GM21786 (cell line): ENCODE results near the gene EIPR1.
"Not testable (repeated sequence)": the region's sequence is repeated elsewhere in the genome, so short reads cannot be mapped to it uniquely, and the experiment has no call there.

Source experiments
- ATAC-seq: cut with Tn5 transposase; IDR thresholded peaks from one replicate; pipeline ENCODE4 v1.9.1; 2021; ENCODE audit not compliant: unreplicated experiment

EIPR1 gene

DNA sequence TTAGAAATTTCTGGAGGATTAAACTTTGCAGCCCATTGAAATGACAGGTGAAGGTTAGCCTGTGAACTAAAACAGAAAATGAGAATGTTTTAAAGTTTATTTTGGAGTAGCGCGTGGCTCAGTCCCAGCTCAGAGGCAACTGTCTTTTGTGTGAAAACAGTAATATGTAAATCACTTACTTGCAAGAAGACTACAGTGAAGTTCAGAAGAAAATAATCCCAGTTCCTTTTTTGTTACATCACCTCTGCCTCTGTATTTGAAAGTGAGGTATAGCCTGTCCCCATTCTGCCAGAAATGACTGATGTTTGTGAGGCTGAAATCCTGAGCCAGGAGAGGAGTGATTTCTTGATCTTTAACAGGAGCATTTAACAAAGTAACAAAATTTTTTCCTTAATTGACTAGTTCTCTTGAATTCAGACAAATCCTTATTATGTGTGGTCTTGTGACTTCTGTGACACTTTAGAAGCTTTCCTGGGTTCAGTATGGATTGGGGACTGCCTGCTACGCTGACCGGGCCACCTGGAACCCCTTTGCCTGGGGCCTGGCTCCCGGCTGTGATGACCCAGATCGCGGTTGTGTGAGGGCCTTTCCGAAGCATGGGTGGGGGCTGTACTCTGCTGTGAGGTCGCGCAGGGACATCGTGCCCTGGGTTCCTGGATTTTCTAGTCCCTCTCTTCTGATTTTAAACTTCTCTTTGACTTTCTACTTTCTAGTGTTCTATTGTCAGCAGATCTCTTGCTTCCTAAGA is 26.1 kb upstream of the EIPR1 start:
- ATAC-seq: peak; percentile 100

DNA sequence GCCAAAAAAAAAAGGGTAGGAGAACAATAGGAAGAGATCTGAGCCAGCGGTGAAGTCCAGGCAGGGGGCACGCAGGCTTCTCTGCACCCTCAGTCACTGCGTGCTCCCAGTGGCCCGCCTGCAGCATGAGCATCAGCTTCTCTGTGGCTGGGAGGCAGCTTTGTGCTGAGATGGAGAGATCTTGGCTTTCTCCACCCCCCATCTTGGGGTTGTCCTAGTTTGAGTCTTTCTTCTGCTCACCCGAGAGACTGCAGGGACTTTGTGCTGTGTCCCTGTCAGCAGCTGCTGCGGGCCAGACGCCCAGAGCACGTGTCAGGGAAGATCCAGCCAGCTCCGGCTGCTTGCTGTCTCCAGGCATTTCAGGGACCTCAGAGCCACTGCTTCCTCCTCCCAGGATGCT is 22.2 kb upstream of the EIPR1 start:
- no peak for ATAC-seq

DNA sequence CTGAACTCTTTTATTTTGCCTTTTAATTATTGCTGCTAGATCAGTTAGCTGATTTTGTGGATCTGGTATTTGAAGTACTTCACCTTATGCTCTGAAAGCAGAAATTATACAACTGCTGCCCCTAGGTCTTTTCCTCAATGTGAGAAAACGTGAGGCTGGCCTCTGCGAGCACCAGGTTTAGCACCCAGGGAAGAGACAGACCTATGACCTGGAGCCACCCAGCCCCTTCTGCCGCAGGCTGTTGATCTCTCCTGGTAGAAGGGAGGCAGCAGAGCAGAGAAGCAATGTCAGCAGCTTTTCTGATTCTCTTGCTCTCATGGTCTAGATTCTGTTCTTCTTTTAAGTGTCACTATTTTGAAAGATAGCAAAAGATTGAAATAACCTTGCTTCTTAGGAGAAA is 21.8 kb upstream of the EIPR1 start:
- no peak for ATAC-seq

DNA sequence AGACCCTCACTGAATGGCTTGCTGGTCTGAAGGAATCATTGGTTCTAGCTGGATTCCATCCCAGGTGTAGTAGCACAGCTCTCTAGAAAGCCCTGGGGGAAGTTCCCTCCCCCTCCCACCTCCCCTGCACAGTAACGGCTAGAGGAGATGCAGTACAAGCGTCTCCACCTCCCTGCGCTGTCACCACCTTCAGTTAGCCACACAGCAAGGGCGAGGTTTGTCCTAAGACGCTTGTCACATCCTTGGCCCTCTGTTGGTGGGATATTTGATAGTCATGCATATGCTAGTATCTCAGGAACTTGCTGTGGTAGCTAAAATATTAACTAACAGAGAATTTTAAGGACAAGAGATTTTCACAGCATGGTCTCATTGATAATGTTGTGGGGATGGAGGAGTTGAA is 21.2 kb upstream of the EIPR1 start:
- ATAC-seq: no peak

- ATAC-seq: peak; percentile 69
These were observed 19.4 kb upstream of the EIPR1 start for GRCh38 chr2:3396920-3397559.

GRCh38 chr2:3392216-3392615 is 14.6 kb upstream of the EIPR1 start:
- no peak for ATAC-seq

GRCh38 chr2:3390041-3390440 is 12.4 kb upstream of the EIPR1 start:
- ATAC-seq: no peak

DNA sequence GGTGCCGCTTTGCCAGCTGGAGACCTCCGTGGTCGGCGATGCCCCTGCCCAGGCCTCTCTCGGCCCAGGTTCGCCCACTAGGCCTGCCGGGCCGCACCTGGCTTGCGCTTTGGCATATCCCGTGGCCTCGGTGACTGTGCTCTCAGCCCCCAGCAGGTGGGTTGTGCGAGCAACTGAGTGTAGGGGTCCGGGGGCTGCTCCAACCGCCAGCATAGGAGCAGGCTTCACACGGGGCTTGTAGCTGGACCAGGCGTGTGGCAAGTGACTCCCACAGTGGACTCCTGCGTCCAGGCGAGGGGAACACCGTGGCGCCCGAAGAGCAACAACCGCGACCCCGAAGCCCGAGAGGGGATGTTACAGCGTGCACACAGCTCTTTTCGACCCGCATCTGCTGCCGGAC is 11.6 kb upstream of the EIPR1 start:
- no peak for ATAC-seq

DNA sequence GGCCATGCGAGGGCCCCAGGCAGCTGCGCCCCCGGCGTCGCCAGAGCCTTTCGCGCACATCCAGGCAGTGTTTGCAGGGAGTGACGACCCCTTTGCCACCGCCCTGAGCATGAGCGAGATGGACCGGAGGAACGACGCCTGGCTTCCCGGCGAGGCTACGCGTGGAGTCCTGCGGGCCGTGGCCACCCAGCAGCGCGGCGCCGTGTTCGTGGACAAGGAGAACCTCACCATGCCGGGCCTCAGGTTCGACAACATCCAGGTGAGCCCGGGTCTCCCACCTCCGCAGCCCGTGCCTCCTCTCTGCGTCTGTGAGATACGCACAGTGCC is 10.8 kb upstream of the EIPR1 start:
- no peak for ATAC-seq

DNA sequence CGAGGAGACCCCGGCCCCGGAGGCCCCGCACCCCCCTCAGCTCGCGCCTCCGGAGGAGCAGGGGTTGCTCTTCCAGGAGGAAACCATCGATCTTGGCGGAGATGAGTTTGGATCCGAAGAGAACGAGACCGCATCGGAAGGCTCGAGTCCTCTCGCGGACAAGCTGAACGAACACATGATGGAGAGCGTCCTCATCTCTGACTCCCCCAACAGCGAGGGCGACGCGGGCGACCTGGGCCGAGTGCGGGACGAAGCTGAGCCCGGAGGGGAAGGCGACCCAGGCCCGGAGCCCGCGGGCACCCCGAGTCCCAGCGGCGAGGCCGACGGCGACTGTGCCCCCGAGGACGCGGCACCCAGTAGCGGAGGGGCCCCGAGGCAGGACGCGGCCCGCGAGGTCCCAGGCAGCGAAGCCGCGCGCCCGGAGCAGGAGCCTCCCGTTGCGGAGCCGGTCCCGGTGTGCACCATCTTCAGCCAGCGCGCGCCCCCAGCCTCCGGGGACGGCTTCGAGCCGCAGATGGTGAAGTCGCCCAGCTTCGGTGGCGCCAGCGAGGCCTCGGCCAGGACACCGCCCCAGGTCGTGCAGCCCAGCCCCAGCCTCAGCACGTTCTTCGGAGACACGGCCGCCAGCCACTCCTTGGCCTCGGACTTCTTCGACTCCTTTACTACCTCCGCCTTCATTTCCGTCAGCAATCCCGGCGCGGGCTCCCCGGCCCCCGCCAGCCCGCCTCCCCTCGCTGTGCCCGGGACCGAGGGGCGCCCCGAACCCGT is 10.2 kb upstream of the EIPR1 start:
- ATAC-seq: no peak

DNA sequence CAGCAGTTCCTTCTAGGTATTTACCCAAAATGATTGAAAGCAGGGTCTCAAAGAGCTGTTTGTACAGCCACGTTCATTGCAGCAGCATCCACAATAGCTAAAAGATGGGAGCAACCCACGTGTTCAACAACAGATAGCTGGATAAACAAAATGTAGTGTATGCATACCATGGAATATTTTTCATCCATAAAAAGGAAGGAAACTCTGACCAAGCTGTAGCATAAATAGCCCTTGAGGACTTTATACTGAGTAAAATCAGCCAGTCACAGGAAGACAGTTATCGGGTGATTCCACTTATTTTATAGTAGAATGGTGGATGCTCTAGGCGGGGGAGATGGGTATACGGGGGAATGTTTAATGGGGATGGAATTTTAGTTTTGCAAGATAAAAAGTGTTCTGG is 9.4 kb upstream of the EIPR1 start:
- ATAC-seq: no peak

DNA sequence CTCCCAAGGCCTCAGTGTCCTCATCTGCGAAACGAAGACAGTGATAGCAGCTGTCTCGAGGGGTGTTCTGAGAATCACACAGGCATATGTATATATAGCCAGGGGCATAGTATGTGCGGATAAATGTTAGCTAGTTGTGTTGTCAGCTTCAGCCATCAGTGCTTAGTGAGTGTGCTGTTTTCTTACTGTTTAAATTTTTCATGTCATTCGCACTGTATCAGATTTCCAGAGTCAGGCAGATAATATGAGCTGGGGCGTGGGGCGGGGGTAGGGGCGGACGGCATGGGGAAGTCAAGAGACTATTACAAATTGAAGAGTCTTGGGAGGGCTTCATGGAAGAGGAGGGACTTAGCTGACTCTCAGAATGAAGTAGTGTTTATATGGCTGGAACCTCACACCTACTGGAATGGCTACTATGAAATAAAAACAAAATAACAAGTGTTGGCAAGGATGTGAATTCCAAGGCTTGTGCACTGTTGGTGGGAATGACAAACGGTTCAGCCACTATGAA is 8.9 kb upstream of the EIPR1 start:
- no peak for ATAC-seq

GRCh38 chr2:3379647-3380534 is 2.3 kb upstream of the EIPR1 start, which contains the start of gene TRAPPC12:
TRAPPC12 (plus strand) TSS chr2:3379694; CDS start chr2:3387624, 7,930 bp downstream.
- peak; percentile 72 for ATAC-seq

DNA sequence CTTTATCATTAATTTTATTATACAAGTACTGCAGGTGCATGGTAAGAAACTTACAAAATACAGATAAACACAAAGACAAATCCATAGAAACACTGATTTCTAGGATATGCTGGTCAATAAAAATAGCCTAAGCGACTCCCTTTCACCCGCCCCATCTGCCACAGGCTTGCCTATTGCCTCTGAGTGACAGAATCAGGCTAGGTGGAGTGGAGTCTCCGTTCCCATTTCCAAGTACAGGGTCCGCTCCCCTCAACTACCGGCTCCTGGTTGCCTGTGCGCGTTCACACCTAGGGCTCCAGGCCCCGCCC is 1.7 kb upstream of the EIPR1 start:
- no peak for ATAC-seq

DNA sequence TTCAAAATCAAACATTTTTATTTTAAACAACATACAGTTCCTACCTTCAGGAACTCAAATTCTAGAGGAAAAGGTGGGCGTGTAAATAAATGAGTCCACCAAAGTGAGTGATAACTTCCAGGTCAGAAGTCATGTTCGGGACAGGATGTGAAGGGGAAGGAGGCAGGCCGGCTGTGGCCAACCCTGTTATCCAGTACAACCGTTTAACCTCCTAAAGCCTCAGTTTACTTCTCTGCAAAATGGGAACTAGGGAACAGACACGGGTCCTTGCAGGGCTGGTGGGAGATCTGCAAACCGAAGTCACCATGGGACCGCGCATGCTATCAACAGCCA is 373 bp downstream of the EIPR1 start:
- ATAC-seq: peak; percentile 6

DNA sequence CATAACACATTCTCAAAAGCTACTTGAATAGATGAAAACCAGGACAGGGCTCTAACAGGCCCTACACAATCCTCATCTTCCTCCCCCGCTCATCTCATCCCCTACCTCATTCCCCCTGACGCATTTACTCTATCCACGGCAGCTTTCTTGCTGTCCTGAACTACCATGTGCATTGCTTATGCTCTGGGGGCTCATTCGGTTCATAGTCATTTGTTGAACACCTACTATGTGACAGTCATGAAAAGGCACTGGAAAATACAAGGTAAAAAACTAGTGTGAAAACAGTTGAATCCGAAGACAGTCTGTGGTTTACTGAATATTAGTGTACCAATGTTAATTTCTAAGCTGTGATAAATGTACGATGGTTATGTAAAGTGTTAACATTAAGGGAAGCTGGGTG is 797 bp downstream of the EIPR1 start:
- ATAC-seq: no peak

DNA sequence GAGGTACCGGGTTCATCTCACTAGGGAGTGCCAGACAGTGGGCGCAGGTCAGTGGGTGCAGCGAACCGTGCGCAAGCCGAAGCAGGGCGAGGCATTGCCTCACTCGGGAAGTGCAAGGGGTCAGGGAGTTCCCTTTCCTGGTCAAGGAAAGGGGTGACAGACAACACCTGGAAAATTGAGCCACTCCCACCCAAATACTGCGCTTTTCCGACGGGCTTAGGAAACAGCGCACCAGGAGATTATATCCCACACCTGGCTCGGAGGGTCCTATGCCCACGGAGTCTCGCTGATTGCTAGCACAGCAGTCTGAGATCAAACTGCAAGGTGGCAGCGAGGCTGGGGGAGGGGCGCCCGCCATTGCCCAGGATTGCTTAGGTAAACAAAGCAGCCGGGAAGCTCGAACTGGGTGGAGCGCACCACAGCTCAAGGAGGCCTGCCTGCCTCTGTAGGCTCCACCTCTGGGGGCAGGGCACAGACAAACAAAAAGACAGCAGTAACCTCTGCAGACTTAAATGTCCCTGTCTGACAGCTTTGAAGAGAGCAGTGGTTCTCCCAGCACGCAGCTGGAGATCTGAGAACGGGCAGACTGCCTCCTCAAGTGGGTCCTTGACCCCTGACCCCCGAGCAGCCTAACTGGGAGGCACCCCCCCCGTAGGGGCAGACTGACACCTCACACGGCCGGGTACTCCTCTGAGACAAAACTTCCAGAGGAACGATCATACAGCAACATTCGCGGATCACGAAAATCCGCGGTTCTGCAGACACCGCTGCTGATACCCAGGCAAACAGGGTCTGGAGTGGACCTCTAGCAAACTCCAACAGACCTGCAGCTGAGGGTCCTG is 8.1 kb downstream of the EIPR1 start:
- ATAC-seq: not testable (repeated sequence)

DNA sequence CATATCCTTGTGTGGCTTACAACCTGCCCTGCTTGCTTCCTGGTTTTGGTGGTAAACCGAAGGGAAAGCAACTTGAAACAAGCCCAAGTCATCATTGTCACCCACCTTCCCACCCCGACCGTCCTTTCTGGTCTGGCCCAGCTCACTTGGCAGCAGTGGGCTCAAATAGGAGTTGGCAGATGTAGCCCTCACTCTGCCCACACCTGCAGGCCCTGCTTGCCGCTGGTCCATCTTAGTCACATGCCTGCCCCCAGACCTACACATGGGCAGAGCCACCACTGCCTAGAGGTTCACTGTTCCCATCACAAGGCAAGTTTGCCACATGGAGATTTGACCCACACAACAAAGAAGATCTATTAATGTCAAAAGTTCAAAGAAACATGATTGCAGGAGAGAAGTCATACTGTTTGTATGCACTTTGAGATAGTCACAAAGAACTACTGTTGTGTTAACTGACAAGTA is 9.3 kb downstream of the EIPR1 start:
- no peak for ATAC-seq

DNA sequence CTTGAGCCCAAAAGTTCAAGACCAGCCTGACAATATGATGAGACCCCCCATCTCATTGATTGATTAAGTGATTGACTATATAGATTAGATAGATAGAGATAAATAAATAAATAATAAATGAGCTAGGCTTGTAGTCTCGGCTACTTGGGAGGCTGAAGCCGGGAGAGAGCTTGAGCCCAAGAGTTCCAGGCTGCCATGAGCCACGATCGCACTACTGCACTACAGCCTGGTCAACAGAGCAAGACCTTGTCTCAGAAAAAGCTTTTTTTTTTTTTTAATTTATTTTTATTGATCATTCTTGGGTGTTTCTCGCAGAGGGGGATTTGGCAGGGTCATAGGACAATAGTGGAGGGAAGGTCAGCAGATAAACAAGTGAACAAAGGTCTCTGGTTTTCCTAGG is 12.4 kb downstream of the EIPR1 start:
- ATAC-seq: no peak
